Glutamatergic neuron (in vitro differentiated cells): ENCODE results near the gene ALAD. TPM values are rescaled to one million over a fixed set of nuclear protein-coding genes. Genes with fewer than 3 reads are reported as not detected.

ENCODE experiments used
- DNase-seq: peaks from one replicate; pipeline ENCODE4 v3.0.0; 2022
- H3K27ac Mint-ChIP-seq: one replicate; pipeline ENCODE4 v1.8.0; 2020; ENCODE audit warnings: mild to moderate bottlenecking, mixed read lengths, inconsistent platforms; ENCODE audit not compliant: unreplicated experiment
- H3K27me3 Mint-ChIP-seq: one replicate; pipeline ENCODE4 v1.8.0; 2020; ENCODE audit warnings: mild to moderate bottlenecking, moderate library complexity, mixed read lengths, inconsistent platforms; ENCODE audit not compliant: unreplicated experiment
- H3K36me3 Mint-ChIP-seq: one replicate; pipeline ENCODE4 v1.8.0; 2020; ENCODE audit warnings: mild to moderate bottlenecking, mixed read lengths, inconsistent platforms; ENCODE audit not compliant: unreplicated experiment
- H3K4me1 Mint-ChIP-seq: one replicate; pipeline ENCODE4 v1.8.0; 2020; ENCODE audit warnings: mild to moderate bottlenecking, low read depth, mixed read lengths, inconsistent platforms; ENCODE audit not compliant: unreplicated experiment
- H3K4me3 Mint-ChIP-seq: one replicate; pipeline ENCODE4 v1.8.0; 2020; ENCODE audit warnings: mild to moderate bottlenecking, mixed read lengths, inconsistent platforms; ENCODE audit not compliant: unreplicated experiment
- H3K9me3 Mint-ChIP-seq: one replicate; pipeline ENCODE4 v1.8.0; 2020; ENCODE audit warnings: mild to moderate bottlenecking, moderate library complexity, mixed read lengths, inconsistent platforms; ENCODE audit not compliant: unreplicated experiment
- total RNA-seq: library from RNA; stranded (reverse); fragmentation: NEBNext Ultra II Directional; extraction: Animal tissue kit (Norgen Biotek cat#: 25700); gene quantifications from one replicate; pipeline ENCODE4 v1.2.1, GENCODE V29; 2021; ENCODE audit not compliant: unreplicated experiment
- TF ChIP-seq, protein P1 (sequence below): fragments of 200-600 bp; sonication (generic); IDR thresholded peaks from one replicate; pipeline ENCODE4 v1.5.0; 2021; ENCODE audit not compliant: partially characterized antibody, unreplicated experiment

ALAD gene
- total RNA-seq, 1 donor from 2014 or later = 39.0 TPM

DNA sequence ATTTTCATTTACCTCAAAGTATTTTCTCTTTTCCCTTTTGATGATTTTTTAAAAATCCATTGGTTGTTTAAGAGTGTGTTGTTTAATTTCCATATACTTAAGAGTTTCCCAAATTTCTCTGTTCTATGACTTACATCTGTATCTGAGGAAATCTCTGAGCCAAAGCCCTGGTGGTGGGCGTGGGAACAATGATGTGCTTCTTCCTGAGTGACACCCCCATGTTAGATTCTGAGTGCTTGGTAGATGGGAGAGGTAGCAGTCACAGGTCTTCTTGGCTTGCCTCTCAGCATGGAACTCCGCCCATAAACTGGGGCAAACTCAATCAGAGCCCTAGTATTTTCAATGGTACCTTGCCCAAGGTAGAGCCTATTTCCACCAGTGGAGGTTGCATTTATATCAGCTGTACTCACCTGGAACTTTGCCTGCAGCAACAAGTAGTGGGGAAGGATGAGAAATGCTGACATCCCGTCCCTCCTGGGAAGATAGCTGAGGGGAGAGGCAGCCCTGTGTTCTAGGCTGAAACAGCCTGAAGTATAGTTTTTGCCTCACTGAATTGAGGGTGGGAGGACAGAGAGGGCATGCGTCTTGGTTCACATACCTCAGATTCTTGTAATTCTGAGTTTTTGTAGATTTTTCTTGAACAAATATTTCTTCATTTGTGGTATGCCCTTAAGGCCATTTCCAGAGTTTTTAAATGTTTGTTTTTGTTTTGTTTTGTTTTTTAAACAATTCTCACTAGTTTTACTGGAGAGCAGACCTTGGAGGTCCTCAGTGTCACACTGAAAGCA lies 35.8 kb upstream of the ALAD start:
- no peak overlapping the region for H3K4me3 Mint-ChIP-seq
- TF ChIP-seq, protein P1, sequence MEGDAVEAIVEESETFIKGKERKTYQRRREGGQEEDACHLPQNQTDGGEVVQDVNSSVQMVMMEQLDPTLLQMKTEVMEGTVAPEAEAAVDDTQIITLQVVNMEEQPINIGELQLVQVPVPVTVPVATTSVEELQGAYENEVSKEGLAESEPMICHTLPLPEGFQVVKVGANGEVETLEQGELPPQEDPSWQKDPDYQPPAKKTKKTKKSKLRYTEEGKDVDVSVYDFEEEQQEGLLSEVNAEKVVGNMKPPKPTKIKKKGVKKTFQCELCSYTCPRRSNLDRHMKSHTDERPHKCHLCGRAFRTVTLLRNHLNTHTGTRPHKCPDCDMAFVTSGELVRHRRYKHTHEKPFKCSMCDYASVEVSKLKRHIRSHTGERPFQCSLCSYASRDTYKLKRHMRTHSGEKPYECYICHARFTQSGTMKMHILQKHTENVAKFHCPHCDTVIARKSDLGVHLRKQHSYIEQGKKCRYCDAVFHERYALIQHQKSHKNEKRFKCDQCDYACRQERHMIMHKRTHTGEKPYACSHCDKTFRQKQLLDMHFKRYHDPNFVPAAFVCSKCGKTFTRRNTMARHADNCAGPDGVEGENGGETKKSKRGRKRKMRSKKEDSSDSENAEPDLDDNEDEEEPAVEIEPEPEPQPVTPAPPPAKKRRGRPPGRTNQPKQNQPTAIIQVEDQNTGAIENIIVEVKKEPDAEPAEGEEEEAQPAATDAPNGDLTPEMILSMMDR = no peak
- no peaks in the 10 kb centered on the region for H3K9me3 Mint-ChIP-seq
- no peaks in the 10 kb centered on the region for H3K4me1 Mint-ChIP-seq
- H3K27ac Mint-ChIP-seq = no peak overlapping the region
- DNase-seq = no peak
- peaks cover 8% of the 10 kb centered on the region for H3K27me3 Mint-ChIP-seq
- peaks cover 4% of the 10 kb centered on the region for H3K36me3 Mint-ChIP-seq

- TF ChIP-seq, protein P1 = no peak
- H3K9me3 Mint-ChIP-seq = no peaks in the 10 kb centered on the region
- no peak for DNase-seq
- peaks cover 6% of the 10 kb centered on the region for H3K27me3 Mint-ChIP-seq
- H3K36me3 Mint-ChIP-seq = peaks cover 5% of the 10 kb centered on the region
- no peak overlapping the region for H3K27ac Mint-ChIP-seq
- H3K4me1 Mint-ChIP-seq = no peaks in the 10 kb centered on the region
- H3K4me3 Mint-ChIP-seq = no peak overlapping the region
Measured at GRCh38 chr9:113431191-113431590, 30.1 kb upstream of the ALAD start.

- Mint-ChIP-seq H3K27ac (no peak overlapping the region), H3K9me3 (peaks cover 1% of the 10 kb centered on the region), H3K36me3 (peaks cover 5% of the 10 kb centered on the region), H3K4me1 (no peaks in the 10 kb centered on the region), H3K4me3 (no peak overlapping the region), H3K27me3 (no peaks in the 10 kb centered on the region)
- no peak for DNase-seq
- TF ChIP-seq, protein P1 = no peak
Measured at GRCh38 chr9:113428062-113428615, 27.1 kb upstream of the ALAD start.

- Mint-ChIP-seq H3K4me1 (no peaks in the 10 kb centered on the region), H3K27me3 (no peaks in the 10 kb centered on the region), H3K36me3 (peaks cover 5% of the 10 kb centered on the region), H3K9me3 (peaks cover 1% of the 10 kb centered on the region), H3K4me3 (no peak overlapping the region), H3K27ac (no peak overlapping the region)
- TF ChIP-seq, protein P1 = no peak
- no peak for DNase-seq
Measured at GRCh38 chr9:113427629-113428028, 26.5 kb upstream of the ALAD start.

DNA sequence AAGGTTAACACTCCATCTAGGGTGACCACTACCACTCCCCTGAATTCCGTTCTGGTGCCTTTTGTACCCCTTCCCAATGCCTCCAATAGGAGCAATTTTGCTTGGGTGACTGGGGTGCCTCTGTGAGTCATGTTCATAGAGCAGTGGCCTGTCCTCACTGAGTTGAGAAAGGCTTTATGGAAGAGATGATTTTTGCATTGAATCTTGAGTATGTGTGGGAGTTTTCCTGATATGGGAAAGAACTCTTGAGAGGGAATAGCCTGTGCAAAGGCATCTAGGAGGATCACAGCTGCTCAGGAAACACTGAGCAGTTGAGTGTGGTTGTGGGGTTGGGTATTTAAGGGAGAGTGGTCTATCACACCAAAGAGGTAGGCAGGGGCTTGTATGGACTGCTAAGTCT lies 25.6 kb upstream of the ALAD start:
- Mint-ChIP-seq H3K27ac (no peak overlapping the region), H3K4me3 (no peak overlapping the region), H3K9me3 (peaks cover 1% of the 10 kb centered on the region), H3K4me1 (no peaks in the 10 kb centered on the region), H3K36me3 (peaks cover 5% of the 10 kb centered on the region), H3K27me3 (no peaks in the 10 kb centered on the region)
- DNase-seq = no peak
- TF ChIP-seq, protein P1 = no peak
